ENCODE data around the gene ATP1A4.
A peak's percentile ranks its signal among the peaks of the same experiment; 100 is the strongest.
"Not testable (repeated sequence)": the region's sequence is repeated elsewhere in the genome, so short reads cannot be mapped to it uniquely, and the experiment has no call there.

Gene ATP1A4

DNA sequence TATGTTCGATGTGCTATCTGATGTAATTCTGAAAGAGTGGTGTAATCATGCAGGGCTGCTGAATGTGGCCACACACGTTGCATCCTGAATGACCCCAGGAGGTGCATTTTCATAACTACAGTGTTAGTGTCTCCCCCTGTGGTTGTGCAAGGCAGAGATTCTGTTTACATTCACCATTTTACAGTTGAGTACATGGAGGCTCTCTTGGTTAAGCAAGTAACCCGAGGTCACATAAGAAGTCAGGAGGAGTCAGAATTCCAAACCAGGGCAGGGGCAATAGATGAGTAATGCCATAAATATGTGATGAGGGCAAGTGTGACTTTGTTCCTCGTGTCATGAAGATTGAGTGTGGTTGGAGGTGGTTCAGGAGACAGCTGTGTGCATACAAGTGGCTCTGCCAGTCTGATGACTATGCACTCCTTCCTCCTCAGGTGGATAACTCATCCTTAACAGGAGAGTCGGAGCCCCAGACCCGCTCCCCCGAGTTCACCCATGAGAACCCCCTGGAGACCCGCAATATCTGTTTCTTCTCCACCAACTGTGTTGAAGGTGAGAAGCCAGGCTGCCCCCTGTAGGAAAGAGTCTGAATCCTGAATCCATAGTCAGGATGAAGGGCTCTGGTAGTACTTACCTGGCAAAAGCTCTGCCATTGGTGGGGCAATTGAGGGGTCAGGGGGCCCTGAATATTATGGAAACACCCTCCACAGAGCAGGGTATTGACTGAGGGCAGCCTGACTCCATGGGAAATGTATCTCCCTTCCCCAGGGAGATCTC is 26.5 kb upstream of the ATP1A4 start:
- DNase-seq = peak; percentile 64

DNA sequence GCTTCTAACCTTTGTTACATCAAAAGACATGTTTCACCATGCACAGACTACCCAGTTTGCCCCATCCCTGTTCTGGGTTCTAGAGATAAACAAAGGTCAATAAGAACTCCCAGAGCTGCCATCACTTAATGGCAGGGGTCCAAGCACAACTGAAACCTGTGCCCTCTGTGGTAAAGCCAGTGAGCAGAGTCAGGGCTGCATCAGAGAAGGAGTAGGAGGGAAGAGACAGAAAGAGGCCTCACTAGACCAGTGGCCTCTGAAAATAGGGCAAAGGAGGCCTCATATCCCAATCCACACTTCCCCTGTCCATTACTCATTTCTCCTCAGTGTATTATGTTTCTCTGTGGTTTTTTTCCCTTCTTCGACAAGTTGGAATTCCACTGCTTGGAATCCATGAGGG is 25.7 kb upstream of the ATP1A4 start:
- no peak for DNase-seq

DNA sequence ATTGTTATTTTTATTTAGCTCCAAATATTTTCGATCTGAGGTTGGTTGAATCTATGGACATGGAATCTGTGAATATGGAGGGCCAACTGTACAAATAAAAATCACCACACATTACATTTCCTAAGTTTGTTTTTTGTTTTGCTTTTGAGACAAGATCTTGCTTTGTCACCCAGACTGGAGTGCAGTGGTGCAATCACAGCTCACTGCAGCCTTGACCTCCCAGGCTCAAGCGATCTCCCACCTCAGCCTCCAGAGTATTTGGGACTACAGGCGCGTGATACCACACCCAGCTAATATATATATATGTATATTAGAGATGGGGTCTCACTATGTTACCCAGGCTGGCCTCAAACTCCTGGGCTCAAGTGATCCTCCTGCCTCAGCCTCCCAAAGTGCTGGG is 25.1 kb upstream of the ATP1A4 start:
- not testable (repeated sequence) for DNase-seq

GRCh38 chr1:160127381-160127780 is 24.0 kb upstream of the ATP1A4 start:
- no peak for DNase-seq

DNA sequence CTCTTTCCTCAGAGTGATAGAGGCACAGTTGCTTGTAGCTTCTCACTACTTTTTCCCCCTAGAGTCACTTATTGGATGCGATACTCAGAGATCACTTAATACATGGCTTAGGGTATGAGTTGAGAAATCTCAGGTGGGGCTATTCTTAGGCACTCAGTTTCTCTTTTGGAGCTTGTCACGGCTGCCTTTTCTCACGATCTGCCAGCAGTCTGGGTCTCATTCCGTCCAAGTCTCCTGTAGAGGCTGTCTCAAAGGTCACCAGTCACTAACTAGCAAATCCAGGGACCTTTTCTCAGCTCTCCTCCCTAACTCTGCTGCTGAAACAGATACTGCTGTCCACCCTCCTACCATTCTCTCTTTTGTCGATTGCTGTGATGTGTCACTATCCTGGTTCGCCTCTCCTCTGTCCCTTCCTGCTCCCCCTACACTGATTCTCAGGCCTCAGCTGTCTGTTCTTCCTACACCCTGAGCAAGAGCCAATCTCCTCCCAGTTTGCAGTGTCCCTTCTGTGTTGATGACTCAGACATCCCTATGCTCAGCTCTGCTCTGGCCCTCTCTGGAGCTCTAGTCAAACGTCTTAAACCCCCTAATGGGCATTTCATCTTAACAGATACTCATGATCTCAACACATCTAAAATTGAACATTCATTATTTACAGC is 23.4 kb upstream of the ATP1A4 start:
- no peak for DNase-seq

- no peak for DNase-seq
Measured at GRCh38 chr1:160128636-160129035, 22.8 kb upstream of the ATP1A4 start.

DNA sequence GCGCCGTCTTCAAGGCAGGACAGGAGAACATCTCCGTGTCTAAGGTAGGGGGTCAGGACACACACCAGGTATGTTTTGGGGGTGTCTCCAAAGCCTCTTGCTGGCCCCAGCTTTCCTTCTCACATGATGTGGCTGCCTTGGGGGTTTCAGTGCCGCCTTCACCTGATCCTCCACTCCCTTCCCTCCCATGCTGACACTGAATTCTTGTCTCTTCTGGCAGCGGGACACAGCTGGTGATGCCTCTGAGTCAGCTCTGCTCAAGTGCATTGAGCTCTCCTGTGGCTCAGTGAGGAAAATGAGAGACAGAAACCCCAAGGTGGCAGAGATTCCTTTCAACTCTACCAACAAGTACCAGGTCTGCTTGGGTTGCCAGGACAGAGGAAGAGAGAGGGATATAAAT is 22.4 kb upstream of the ATP1A4 start:
- no peak for DNase-seq

DNA sequence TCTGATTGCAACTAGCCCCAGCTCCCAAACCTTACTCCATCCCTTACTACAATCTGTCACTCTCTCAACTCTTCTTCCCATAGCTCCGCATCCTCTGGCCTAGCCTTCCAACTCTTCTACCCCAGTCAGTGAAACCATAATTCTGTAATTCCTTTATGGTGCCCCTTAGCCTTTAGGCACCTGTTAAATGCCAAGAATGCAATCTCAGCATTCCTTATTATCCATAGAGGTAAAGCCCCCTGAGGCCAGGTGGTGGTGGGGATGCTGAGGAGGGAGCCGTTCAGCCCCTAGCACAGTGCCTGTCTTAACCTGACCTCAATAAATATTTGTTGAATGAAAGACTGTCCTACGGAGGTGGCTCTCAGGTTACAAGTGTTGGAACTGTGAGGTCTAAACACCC is 21.8 kb upstream of the ATP1A4 start:
- DNase-seq = no peak

GRCh38 chr1:160129966-160130365 is 21.4 kb upstream of the ATP1A4 start:
- no peak for DNase-seq

GRCh38 chr1:160130486-160130885 is 20.9 kb upstream of the ATP1A4 start:
- DNase-seq = no peak

DNA sequence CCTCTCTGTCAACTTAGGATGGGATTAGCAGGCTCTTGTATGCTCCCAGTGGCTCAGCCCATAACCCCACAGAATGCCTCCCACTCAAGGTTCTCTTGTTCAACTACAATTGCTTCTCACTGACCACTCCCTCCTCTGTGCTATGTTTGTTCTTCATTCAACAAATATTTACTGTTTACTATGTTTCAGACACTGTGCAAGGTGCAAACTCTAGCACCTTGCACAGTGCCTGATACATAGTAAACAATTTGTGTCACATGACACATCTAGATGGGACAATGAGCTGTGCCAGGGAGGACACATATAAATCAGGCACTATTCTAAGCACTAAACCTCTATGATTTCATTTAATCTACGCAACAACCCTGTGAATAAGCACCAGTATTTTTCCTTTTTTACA is 20.5 kb upstream of the ATP1A4 start:
- no peak for DNase-seq

DNA sequence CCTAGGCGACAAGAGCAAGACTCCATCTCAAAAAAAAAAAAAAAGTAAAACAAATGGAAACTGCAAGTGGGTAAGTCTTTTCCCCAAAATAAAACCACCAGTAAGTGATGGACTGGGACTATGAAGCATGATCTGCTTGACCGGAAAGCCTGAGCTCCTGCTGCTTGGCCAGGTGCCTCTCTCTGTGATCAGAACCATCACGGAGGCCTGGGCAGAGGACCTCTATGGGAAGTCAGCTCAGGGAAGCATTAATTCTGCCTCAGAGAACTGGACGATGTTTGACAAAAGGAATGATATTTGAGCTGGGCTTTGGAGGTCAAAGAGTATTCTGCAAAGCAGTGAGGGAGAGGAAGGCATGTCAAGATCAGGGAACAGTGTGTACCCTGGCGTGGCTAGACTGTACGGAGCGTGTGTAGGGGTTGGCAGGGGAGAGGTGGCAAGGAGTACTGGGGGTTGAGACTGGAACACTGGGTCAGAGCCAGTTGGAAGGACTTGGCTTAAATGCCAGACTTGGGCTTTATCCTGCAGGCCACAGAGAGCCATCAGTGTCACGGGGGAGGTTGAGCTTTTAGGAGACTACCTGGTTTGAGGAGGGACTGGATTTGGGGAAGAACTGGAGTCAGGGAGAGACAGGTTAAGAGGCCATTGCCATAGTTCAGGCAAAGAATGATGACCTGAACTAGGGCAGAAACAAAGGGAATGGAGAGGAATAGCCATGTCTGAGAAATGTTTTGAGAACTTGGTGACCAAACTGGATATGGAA is 19.4 kb upstream of the ATP1A4 start:
- DNase-seq = no peak

DNA sequence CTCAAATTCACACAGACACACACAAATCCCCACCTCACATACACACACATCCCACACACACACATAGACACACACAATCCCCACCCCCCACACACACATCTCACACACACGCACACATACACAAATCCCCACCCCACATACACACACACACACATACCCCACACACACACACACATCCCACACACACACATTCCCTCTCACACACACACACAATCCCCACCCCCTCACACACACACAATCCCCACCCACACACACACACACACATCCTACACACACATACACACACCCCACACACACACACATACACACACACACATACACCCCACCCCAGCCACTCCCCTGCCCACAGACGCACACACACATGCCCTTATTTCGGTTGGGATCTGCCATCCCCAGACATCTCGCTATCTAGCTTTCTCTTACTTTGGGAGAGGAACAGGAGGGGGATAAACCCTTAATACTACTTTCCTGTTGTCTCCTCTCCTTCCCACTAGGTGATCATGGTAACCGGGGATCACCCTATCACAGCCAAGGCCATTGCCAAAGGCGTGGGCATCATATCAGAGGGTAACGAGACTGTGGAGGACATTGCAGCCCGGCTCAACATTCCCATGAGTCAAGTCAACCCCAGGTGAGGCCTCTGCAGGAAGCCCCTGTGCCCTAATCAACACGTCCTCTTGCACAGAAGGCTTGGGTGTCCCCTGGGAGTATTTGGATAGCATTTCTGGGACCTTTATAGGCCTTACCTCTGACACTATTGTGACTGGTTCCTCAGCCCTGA is 17.2 kb upstream of the ATP1A4 start:
- DNase-seq = no peak

DNA sequence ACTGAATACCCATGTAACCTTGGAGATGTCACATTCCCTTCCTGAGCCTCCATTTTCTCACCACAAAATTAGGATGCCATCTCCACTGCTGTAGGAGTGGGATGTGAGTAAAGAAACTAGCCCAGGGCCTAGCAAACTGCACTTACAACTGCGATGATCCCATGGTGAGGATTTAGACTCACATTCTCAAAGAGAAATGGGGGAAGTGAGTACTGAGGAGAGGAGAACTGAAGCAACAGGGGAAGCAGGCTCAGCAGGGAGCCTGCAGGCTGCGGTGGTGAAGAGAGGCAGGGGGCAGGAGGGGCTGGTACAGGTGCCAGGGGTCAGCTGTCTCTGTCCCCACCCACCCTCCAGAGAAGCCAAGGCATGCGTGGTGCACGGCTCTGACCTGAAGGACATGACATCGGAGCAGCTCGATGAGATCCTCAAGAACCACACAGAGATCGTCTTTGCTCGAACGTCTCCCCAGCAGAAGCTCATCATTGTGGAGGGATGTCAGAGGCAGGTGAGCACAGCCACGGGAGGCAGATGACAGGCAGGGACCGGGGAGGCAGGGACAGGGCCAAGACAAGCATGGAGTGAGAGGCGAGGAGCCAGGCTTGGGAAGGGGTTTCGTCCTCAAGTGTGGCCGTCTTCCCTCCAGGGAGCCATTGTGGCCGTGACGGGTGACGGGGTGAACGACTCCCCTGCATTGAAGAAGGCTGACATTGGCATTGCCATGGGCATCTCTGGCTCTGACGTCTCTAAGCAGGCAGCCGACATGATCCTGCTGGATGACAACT is 16.4 kb upstream of the ATP1A4 start:
- no peak for DNase-seq

GRCh38 chr1:160136121-160136925 is 15.1 kb upstream of the ATP1A4 start:
- no peak for DNase-seq

- DNase-seq = no peak
Measured at GRCh38 chr1:160136926-160137200, 14.5 kb upstream of the ATP1A4 start.

- no peak for DNase-seq
Measured at GRCh38 chr1:160137216-160137862, 14.1 kb upstream of the ATP1A4 start.

DNA sequence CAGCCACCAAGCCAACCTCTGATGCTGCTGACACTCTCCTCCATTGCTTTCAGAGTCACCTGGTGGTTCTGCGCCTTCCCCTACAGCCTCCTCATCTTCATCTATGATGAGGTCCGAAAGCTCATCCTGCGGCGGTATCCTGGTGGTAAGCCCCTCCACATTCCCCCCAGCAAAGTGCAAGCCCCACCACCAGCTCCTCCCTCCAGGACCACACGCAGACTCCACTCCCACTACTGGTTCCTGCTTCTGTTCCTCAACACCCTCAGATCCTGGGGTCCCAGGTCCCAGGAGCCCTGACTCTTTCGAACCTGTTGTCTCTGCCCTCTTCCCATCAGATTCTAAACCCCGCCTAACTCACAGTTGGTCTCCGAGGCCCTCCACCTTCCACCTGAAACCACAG is 11.6 kb upstream of the ATP1A4 start:
- no peak for DNase-seq

DNA sequence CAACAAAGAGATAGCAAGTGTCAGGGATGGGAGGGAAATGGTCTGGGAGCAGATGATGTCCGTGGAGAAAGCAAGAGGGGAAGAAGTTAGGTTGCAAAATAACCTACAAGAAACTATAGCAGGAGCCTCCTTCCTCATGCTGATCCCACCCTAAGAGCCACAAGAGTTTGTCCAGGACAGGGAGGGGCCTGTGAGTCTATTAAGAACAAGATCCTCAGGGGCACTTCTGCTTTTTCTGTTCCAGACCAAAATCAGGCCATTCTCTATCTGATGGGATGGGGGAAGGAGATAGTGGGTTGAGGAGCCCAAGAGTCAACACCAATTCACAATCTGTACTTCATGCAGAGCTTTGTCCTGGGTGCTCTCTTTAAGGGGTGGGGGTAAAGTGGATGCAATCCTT is 7.7 kb upstream of the ATP1A4 start:
- DNase-seq = no peak

- no peak for DNase-seq
Measured at GRCh38 chr1:160144921-160145320, 6.5 kb upstream of the ATP1A4 start.

DNA sequence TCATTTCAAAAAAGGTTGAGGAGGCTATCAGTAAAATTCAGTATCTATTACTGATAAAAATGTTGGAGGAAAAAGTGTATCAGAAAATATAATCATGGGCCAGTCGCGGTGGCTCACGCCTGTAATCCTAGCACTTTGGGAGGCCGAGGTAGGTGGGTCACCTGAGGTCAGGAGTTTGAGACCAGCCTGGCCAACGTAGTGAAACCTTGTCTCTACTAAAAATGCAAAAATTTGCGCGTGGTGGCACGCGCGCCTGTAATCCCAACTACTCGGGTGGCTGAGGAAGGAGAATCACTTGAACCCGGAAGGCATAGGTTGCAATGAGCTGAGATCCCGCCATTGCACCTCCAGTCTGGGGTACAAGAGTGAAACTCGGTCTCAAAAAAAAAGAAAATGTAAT is 5.3 kb upstream of the ATP1A4 start:
- no peak for DNase-seq

All from fibroblast of skin of right quadriceps (primary cell).